ENCODE data around the gene CALD1.

Gene CALD1

DNA sequence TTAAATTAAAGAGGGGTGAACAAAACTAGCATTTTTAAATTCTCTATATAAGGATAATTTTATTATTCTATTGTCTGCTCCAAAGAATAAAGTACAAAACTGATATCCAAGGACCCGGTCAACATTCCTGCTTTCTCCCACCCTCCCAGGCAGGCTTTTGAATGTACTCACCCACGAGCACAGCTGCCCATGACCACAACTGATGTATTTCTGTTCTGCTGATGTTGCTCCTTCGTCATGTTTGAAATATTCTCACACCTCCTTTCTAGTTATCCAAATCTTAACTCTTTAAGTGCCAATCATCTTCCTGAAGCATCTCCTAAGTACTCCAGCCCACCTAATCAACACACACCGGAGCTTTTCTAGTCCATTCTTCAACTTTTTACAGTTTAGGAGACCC is 46.7 kb downstream of the CALD1 start:
- no peak for TF ChIP-seq GABPA (IDR thresholded peaks at IDR 0.05; ENCODE audit: low read depth)
- Histone ChIP-seq H3K27ac (replicated peaks) (no peak overlapping the region), H3K4me3 (replicated peaks; ENCODE audit: insufficient read depth, low read length) (no peak overlapping the region), H3K27me3 (ENCODE audit: insufficient read depth, poor library complexity, severe bottlenecking) (peaks cover 4% of the 10 kb centered on the region)
- DNase-seq (ENCODE audit: low read depth in 1 of 2, low spot score in 1 of 2) = no peak

DNA sequence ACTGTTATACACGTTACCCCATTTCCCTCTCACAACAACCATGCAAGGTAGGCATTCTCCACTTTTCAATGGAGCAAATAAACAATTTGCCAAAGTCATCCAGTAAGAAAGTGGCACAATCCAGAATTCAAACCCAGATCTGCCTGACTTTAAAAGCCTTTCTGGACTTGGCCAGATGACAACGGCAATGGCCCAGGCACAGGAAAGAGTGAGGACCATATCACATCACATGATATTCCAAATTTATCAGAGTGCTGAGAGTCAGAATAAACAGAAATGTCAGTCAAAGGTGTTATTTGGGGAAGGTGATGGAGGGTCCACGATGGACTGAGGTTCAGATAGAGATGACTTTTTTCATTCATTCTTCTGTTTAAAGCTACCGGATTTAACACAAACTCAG is 48.0 kb downstream of the CALD1 start:
- DNase-seq (ENCODE audit: low read depth in 1 of 2, low spot score in 1 of 2) = no peak
- H3K27me3 ChIP-seq (ENCODE audit: insufficient read depth, poor library complexity, severe bottlenecking) = peaks cover 4% of the 10 kb centered on the region
- no peak overlapping the region for H3K27ac ChIP-seq (replicated peaks)
- TF ChIP-seq GABPA (IDR thresholded peaks at IDR 0.05; ENCODE audit: low read depth) (no peak), POLR2AphosphoS5 (IDR thresholded peaks at IDR 0.05; ENCODE audit: low read depth) (no peak), SPI1 (IDR thresholded peaks at IDR 0.05; ENCODE audit: borderline replicate concordance, low read depth) (no peak)
- TF ChIP-seq, protein P1, sequence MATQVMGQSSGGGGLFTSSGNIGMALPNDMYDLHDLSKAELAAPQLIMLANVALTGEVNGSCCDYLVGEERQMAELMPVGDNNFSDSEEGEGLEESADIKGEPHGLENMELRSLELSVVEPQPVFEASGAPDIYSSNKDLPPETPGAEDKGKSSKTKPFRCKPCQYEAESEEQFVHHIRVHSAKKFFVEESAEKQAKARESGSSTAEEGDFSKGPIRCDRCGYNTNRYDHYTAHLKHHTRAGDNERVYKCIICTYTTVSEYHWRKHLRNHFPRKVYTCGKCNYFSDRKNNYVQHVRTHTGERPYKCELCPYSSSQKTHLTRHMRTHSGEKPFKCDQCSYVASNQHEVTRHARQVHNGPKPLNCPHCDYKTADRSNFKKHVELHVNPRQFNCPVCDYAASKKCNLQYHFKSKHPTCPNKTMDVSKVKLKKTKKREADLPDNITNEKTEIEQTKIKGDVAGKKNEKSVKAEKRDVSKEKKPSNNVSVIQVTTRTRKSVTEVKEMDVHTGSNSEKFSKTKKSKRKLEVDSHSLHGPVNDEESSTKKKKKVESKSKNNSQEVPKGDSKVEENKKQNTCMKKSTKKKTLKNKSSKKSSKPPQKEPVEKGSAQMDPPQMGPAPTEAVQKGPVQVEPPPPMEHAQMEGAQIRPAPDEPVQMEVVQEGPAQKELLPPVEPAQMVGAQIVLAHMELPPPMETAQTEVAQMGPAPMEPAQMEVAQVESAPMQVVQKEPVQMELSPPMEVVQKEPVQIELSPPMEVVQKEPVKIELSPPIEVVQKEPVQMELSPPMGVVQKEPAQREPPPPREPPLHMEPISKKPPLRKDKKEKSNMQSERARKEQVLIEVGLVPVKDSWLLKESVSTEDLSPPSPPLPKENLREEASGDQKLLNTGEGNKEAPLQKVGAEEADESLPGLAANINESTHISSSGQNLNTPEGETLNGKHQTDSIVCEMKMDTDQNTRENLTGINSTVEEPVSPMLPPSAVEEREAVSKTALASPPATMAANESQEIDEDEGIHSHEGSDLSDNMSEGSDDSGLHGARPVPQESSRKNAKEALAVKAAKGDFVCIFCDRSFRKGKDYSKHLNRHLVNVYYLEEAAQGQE (IDR thresholded peaks at IDR 0.05; ENCODE audit: insufficient replicate concordance, low read depth) = no peak
- TF ChIP-seq, protein P2, sequence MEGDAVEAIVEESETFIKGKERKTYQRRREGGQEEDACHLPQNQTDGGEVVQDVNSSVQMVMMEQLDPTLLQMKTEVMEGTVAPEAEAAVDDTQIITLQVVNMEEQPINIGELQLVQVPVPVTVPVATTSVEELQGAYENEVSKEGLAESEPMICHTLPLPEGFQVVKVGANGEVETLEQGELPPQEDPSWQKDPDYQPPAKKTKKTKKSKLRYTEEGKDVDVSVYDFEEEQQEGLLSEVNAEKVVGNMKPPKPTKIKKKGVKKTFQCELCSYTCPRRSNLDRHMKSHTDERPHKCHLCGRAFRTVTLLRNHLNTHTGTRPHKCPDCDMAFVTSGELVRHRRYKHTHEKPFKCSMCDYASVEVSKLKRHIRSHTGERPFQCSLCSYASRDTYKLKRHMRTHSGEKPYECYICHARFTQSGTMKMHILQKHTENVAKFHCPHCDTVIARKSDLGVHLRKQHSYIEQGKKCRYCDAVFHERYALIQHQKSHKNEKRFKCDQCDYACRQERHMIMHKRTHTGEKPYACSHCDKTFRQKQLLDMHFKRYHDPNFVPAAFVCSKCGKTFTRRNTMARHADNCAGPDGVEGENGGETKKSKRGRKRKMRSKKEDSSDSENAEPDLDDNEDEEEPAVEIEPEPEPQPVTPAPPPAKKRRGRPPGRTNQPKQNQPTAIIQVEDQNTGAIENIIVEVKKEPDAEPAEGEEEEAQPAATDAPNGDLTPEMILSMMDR (IDR thresholded peaks at IDR 0.05; ENCODE audit: insufficient read depth, low read length) = no peak
- H3K4me3 ChIP-seq (replicated peaks; ENCODE audit: insufficient read depth, low read length) = no peak overlapping the region

DNA sequence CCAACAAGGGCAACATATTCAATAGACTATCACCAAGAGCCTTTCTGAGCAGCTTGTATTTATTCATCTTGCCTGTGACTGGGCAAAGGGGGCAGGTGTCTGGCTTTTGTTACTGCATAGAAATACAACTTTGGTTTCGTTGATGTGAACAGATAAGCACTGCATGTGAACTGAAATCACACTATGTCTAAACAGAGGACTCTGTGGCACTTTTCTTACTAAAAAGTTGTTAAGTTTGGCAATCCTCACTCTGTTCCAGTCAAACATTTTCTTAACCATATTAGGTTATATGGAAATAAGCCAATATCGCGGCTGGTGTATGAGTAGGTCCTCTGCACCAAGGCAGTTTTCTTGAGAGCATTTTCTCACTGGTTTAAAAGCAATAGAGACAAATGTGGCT is 48.5 kb downstream of the CALD1 start:
- TF ChIP-seq, protein P1 (IDR thresholded peaks at IDR 0.05; ENCODE audit: insufficient replicate concordance, low read depth) = no peak
- TF ChIP-seq POLR2AphosphoS5 (IDR thresholded peaks at IDR 0.05; ENCODE audit: low read depth) (no peak), SPI1 (IDR thresholded peaks at IDR 0.05; ENCODE audit: borderline replicate concordance, low read depth) (no peak), GABPA (IDR thresholded peaks at IDR 0.05; ENCODE audit: low read depth) (no peak)
- TF ChIP-seq, protein P2 (IDR thresholded peaks at IDR 0.05; ENCODE audit: insufficient read depth, low read length) = no peak
- H3K4me3 ChIP-seq (replicated peaks; ENCODE audit: insufficient read depth, low read length) = no peak overlapping the region
- DNase-seq (ENCODE audit: low read depth in 1 of 2, low spot score in 1 of 2) = no peak
- H3K27ac ChIP-seq (replicated peaks) = no peak overlapping the region
- H3K27me3 ChIP-seq (ENCODE audit: insufficient read depth, poor library complexity, severe bottlenecking) = peaks cover 4% of the 10 kb centered on the region

DNA sequence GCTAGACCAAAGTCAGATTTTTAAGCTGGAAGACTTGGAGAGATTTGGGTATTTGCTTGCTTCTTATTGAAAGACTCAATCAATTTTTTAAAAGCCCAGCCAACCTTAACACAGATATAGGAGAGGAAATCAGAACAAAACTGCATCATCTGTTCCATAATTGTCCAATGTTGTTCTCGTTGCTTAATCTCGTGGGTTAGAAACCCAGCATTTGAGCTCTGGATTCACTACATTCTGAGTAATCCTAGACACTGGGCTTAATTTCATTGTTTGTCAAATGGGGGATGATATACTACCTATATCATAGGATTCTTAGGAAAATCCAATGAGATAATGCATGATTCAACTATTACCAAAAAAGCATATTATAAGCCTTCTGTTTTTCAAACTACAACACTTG is 48.9 kb downstream of the CALD1 start:
- H3K27ac ChIP-seq (replicated peaks) = no peak overlapping the region
- TF ChIP-seq, protein P1 (IDR thresholded peaks at IDR 0.05; ENCODE audit: insufficient replicate concordance, low read depth) = no peak
- no peak for TF ChIP-seq SPI1 (IDR thresholded peaks at IDR 0.05; ENCODE audit: borderline replicate concordance, low read depth)
- TF ChIP-seq, protein P2 (IDR thresholded peaks at IDR 0.05; ENCODE audit: insufficient read depth, low read length) = no peak
- H3K4me3 ChIP-seq (replicated peaks; ENCODE audit: insufficient read depth, low read length) = no peak overlapping the region

More for the DNA sequence above, 48.9 kb downstream of the CALD1 start:
- no peak for DNase-seq (ENCODE audit: low read depth in 1 of 2, low spot score in 1 of 2)
- peaks cover 3% of the 10 kb centered on the region for H3K27me3 ChIP-seq (ENCODE audit: insufficient read depth, poor library complexity, severe bottlenecking)

Data from HL-60 (cell line).